Measurements from ENCODE around the gene CATSPER3. TPM values are rescaled to one million over a fixed set of nuclear protein-coding genes. Genes with fewer than 3 reads are reported as not detected.

The CATSPER3 gene
- total and polyA plus RNA-seq, 2 donors (not counting 1 experiment from before 2014, with no cell fraction given) = 0.12 to 0.17 TPM

DNA sequence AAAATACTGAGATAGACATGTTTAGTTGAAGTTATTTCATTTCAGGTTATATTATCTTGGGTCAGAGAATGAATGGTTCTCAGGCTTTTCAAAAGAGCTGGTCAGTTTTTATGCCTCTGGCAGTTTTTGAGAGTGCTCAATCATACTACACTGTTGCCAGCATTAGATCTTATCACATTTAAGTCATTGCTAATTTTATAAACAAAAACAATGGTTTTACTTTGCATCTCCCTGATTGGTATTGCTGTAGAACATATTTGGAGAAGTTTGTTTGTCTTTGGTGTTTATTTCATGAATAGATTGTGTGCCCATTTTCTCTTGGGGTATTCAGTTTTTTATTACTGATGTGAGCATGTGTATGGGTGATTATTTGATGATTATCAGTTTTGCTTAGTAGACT lies 1.5 kb downstream of the CATSPER3 start:
- Histone ChIP-seq H3K27ac (ENCODE audit: insufficient read depth, low read length) (no peak overlapping the region), H4K20me1 (ENCODE audit: control insufficient read depth, extremely low read depth, insufficient read depth, low read length) (no peaks in the 10 kb centered on the region), H3K9me3 (ENCODE audit: control insufficient read depth, insufficient read depth, low read depth, low read length) (no peaks in the 10 kb centered on the region), H3K27me3 (ENCODE audit: control insufficient read depth, insufficient read depth, low read length) (no peaks in the 10 kb centered on the region), H3K4me3 (replicated peaks in 1 of 4; ENCODE audit: control extremely low read depth in 1 of 4, insufficient read depth in 1 of 4, low read depth in 3 of 4, low read length in 4 of 4) (no peak overlapping the region), H3K9ac (ENCODE audit: insufficient read depth, low read length) (no peak overlapping the region), H3K4me2 (ENCODE audit: extremely low read depth, insufficient read depth, low read length) (no peak overlapping the region), H3K79me2 (ENCODE audit: control insufficient read depth, insufficient read depth, low read length) (no peaks in the 10 kb centered on the region), H3K4me1 (ENCODE audit: control insufficient read depth, extremely low read depth, insufficient read depth, low read length) (no peaks in the 10 kb centered on the region), H3K36me3 (ENCODE audit: control insufficient read depth, insufficient read depth, low read length) (no peaks in the 10 kb centered on the region), H2AFZ (ENCODE audit: low read length) (no peak overlapping the region)
- DNase-seq (ENCODE audit: low read depth in 2 of 2) = no peak
- no peak for TF ChIP-seq EZH2 (IDR thresholded peaks at IDR 0.05; ENCODE audit: low read length, missing control alignments)
- TF ChIP-seq, protein P1, sequence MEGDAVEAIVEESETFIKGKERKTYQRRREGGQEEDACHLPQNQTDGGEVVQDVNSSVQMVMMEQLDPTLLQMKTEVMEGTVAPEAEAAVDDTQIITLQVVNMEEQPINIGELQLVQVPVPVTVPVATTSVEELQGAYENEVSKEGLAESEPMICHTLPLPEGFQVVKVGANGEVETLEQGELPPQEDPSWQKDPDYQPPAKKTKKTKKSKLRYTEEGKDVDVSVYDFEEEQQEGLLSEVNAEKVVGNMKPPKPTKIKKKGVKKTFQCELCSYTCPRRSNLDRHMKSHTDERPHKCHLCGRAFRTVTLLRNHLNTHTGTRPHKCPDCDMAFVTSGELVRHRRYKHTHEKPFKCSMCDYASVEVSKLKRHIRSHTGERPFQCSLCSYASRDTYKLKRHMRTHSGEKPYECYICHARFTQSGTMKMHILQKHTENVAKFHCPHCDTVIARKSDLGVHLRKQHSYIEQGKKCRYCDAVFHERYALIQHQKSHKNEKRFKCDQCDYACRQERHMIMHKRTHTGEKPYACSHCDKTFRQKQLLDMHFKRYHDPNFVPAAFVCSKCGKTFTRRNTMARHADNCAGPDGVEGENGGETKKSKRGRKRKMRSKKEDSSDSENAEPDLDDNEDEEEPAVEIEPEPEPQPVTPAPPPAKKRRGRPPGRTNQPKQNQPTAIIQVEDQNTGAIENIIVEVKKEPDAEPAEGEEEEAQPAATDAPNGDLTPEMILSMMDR (conservative IDR thresholded peaks at IDR 0.05 in 1 of 2, IDR thresholded peaks at IDR 0.05 in 1 of 2; ENCODE audit: low read depth in 1 of 2, low read length in 2 of 2) = no peak

DNA sequence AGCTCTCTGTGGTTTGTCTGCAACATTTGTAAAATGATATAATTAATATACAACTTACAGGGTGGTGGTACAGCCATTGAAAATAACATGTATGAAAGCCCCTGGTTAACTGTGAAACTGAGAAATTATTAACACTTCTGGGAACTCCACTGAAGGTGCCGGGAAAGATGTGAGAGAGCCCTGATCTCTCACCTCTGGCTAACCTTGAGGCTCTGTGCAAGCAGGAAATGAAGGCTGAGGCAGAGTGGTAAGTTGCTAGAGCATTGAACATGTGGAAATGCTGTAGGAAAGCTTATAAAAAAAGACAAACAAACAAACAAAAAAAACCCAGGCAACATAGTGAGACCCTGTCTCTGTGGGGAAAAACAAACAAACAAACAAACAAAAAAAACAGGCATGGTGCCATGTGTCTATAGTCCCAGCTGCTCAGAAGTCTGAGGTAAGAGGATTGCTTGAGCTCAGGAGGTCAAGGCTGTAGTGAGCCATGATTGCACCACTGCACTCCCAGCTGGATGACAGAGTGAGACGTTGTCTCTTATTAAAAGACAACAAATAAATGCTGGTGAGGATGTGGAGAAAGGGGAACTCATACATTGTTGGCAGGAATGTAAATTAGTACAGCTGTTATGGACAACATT lies 7.5 kb downstream of the CATSPER3 start:
- H3K4me2 ChIP-seq (ENCODE audit: extremely low read depth, insufficient read depth, low read length) = no peak overlapping the region
- H3K4me1 ChIP-seq (ENCODE audit: control insufficient read depth, extremely low read depth, insufficient read depth, low read length) = no peaks in the 10 kb centered on the region
- H3K79me2 ChIP-seq (ENCODE audit: control insufficient read depth, insufficient read depth, low read length) = no peaks in the 10 kb centered on the region
- no peak overlapping the region for H3K9ac ChIP-seq (ENCODE audit: insufficient read depth, low read length)
- H4K20me1 ChIP-seq (ENCODE audit: control insufficient read depth, extremely low read depth, insufficient read depth, low read length) = no peaks in the 10 kb centered on the region
- no peaks in the 10 kb centered on the region for H3K9me3 ChIP-seq (ENCODE audit: control insufficient read depth, insufficient read depth, low read depth, low read length)
- no peak overlapping the region for H3K4me3 ChIP-seq (replicated peaks in 1 of 4; ENCODE audit: control extremely low read depth in 1 of 4, insufficient read depth in 1 of 4, low read depth in 3 of 4, low read length in 4 of 4)
- TF ChIP-seq, protein P1 (conservative IDR thresholded peaks at IDR 0.05 in 1 of 2, IDR thresholded peaks at IDR 0.05 in 1 of 2; ENCODE audit: low read depth in 1 of 2, low read length in 2 of 2) = no peak
- no peak for TF ChIP-seq EZH2 (IDR thresholded peaks at IDR 0.05; ENCODE audit: low read length, missing control alignments)
- DNase-seq (ENCODE audit: low read depth in 2 of 2) = peak in 1 of 2 donors; percentile 47
- H3K27me3 ChIP-seq (ENCODE audit: control insufficient read depth, insufficient read depth, low read length) = no peaks in the 10 kb centered on the region
- H2AFZ ChIP-seq (ENCODE audit: low read length) = no peak overlapping the region
- no peak overlapping the region for H3K27ac ChIP-seq (ENCODE audit: insufficient read depth, low read length)
- H3K36me3 ChIP-seq (ENCODE audit: control insufficient read depth, insufficient read depth, low read length) = no peaks in the 10 kb centered on the region

DNA sequence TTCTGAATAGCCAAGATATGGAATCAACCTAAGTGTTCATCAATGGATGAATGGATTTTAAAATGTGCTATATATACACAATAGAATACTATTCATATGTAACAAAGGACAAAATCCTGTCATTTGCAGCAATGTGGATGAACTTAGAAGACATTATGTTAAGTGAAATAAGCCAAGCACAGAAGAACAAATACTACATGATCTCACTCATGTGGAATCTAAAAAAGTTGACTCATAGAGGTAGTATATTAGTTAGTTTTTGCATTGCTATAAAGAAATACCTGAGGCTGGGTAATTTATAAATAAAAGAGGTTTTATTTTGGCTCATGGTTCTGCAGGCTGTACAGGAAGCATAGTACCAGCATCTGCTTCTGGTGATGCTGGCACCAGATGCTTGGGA lies 8.1 kb downstream of the CATSPER3 start:
- Histone ChIP-seq H3K27me3 (ENCODE audit: control insufficient read depth, insufficient read depth, low read length) (no peaks in the 10 kb centered on the region), H2AFZ (ENCODE audit: low read length) (no peak overlapping the region), H3K79me2 (ENCODE audit: control insufficient read depth, insufficient read depth, low read length) (no peaks in the 10 kb centered on the region), H3K4me1 (ENCODE audit: control insufficient read depth, extremely low read depth, insufficient read depth, low read length) (no peaks in the 10 kb centered on the region), H3K36me3 (ENCODE audit: control insufficient read depth, insufficient read depth, low read length) (no peaks in the 10 kb centered on the region), H3K9ac (ENCODE audit: insufficient read depth, low read length) (no peak overlapping the region), H3K27ac (ENCODE audit: insufficient read depth, low read length) (no peak overlapping the region), H3K9me3 (ENCODE audit: control insufficient read depth, insufficient read depth, low read depth, low read length) (no peaks in the 10 kb centered on the region), H4K20me1 (ENCODE audit: control insufficient read depth, extremely low read depth, insufficient read depth, low read length) (no peaks in the 10 kb centered on the region), H3K4me3 (replicated peaks in 1 of 4; ENCODE audit: control extremely low read depth in 1 of 4, insufficient read depth in 1 of 4, low read depth in 3 of 4, low read length in 4 of 4) (no peak overlapping the region), H3K4me2 (ENCODE audit: extremely low read depth, insufficient read depth, low read length) (no peak overlapping the region)
- DNase-seq (ENCODE audit: low read depth in 2 of 2) = peak in 1 of 2 donors; percentile 19
- TF ChIP-seq, protein P1 (conservative IDR thresholded peaks at IDR 0.05 in 1 of 2, IDR thresholded peaks at IDR 0.05 in 1 of 2; ENCODE audit: low read depth in 1 of 2, low read length in 2 of 2) = no peak
- no peak for TF ChIP-seq EZH2 (IDR thresholded peaks at IDR 0.05; ENCODE audit: low read length, missing control alignments)

All from fibroblast of lung (primary cell).